Activated T-helper 2 cell treated with anti-CD3 and anti-CD28 coated beads, Interferon-gamma antibody, Interleukin-2, Interleukin-4, amounts not matched to agents 10 μg/mL and 5 μg/mL and 100 μg/mL, durations not matched to agents 14 hours and 24 hours and 36 hours (primary cell): ENCODE data around the gene CYP4F22. TPM values are rescaled to one million over a fixed set of nuclear protein-coding genes. Genes with fewer than 3 reads are reported as not detected.

ENCODE experiments used
- DNase-seq: peaks from one replicate; pipeline ENCODE4 v3.0.0; 2021; ENCODE audit warnings: low spot score
- H3K27ac Mint-ChIP-seq: one replicate; pipeline ENCODE4 v1.8.0; 2021; ENCODE audit warnings: mixed read lengths
- H3K27me3 Mint-ChIP-seq: one replicate; pipeline ENCODE4 v1.8.0; 2021; ENCODE audit warnings: low read depth, mixed read lengths
- H3K36me3 Mint-ChIP-seq: one replicate; pipeline ENCODE4 v1.8.0; 2021; ENCODE audit warnings: low read depth, mixed read lengths
- H3K4me1 Mint-ChIP-seq: one replicate; pipeline ENCODE4 v1.8.0; 2021; ENCODE audit warnings: low read depth, mixed read lengths
- H3K4me3 Mint-ChIP-seq: one replicate; pipeline ENCODE4 v1.8.0; 2021; ENCODE audit warnings: low read depth, mild to moderate bottlenecking, moderate library complexity, mixed read lengths
- H3K9me3 Mint-ChIP-seq: one replicate; pipeline ENCODE4 v1.8.0; 2021; ENCODE audit warnings: mixed read lengths
- intact Hi-C: fragments of 100-400 bp; cut with micrococcal nuclease; formaldehyde crosslinking; loops from one replicate; pipeline ENCODE4 v1.15.1; 2023
- total RNA-seq: library from RNA; stranded (reverse); gene quantifications from 2 replicates; pipeline ENCODE4 v1.2.3, GENCODE V29; 2022

CYP4F22 gene
- total RNA-seq, 1 donor from 2014 or later = 0.14 TPM

GRCh38 chr19:15595069-15595468 lies 86.7 kb downstream of the CYP4F22 start:
- no peak overlapping the region for H3K27ac Mint-ChIP-seq
- intact Hi-C loops = no loop called here
- H3K36me3 Mint-ChIP-seq = no peaks in the 10 kb centered on the region
- no peak for DNase-seq
- H3K27me3 Mint-ChIP-seq = peaks cover 8% of the 10 kb centered on the region
- H3K4me3 Mint-ChIP-seq = no peak overlapping the region
- no peaks in the 10 kb centered on the region for H3K4me1 Mint-ChIP-seq
- H3K9me3 Mint-ChIP-seq = peaks cover 4% of the 10 kb centered on the region

Other genes with a start within 250 kb of the CYP4F22 start
- gene BRD4, start 176.0 kb upstream of the CYP4F22 start, total RNA-seq = 104 and 108 TPM in 2 replicates
- 56.0 and 62.1 TPM in 2 replicates for gene AKAP8, start 128.7 kb upstream of the CYP4F22 start, total RNA-seq
- 76.6 and 87.4 TPM in 2 replicates for gene AKAP8L, start 89.5 kb upstream of the CYP4F22 start, total RNA-seq
- gene WIZ, start 58.6 kb upstream of the CYP4F22 start, total RNA-seq = 30.1 and 30.4 TPM in 2 replicates
- 107 TPM in 2 replicates for gene RASAL3, start 44.0 kb upstream of the CYP4F22 start, total RNA-seq
- not detected in 2 replicates for gene PGLYRP2, start 29.0 kb upstream of the CYP4F22 start, total RNA-seq
- not detected in 2 replicates for gene CYP4F8, start 106.7 kb downstream of the CYP4F22 start, total RNA-seq
- 0.09 and 0.14 TPM in 2 replicates for gene CYP4F3, start 132.4 kb downstream of the CYP4F22 start, total RNA-seq
- not detected in 2 replicates for gene CYP4F12, start 164.6 kb downstream of the CYP4F22 start, total RNA-seq
- not detected in 2 replicates for gene OR10H2, start 219.5 kb downstream of the CYP4F22 start, total RNA-seq
- gene OR10H3, start 229.5 kb downstream of the CYP4F22 start, total RNA-seq = not detected in 2 replicates